ENCODE results near the gene LRFN5. TPM values are rescaled to one million over a fixed set of nuclear protein-coding genes. Genes with fewer than 3 reads are reported as not detected.

LRFN5 gene
- polyA plus RNA-seq, 1 of the 3 experiments (the other 2 are of a cell fraction), result not detected

DNA sequence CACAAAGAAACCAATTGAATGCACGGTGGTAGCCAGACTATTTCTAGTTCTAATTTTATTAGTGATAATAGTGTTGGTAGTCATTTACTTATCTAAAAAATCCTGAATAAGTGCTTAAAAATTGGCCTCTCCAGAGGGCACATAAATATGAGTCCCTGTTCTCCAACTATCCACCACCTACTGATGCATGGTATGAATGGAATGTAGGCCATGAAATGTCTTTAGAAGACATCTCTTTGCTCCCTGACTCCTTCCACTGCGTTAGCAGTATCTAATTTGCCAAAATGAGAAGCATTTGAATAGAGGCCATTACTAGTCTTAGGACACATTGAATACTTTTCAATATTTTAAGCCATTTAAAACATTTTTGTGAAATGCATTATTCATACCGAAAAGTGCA lies 261.7 kb downstream of the LRFN5 start:
- no peak overlapping the region for H2AFZ ChIP-seq (ENCODE audit: low read depth)
- no peak overlapping the region for H3K9ac ChIP-seq
- ChIA-PET POLR2A (no interaction called here), CTCF (no interaction called here)
- TF ChIP-seq SMC3 (IDR thresholded peaks at IDR 0.05; ENCODE audit: low read depth, low read length), result no peak
- TF ChIP-seq, protein P1, sequence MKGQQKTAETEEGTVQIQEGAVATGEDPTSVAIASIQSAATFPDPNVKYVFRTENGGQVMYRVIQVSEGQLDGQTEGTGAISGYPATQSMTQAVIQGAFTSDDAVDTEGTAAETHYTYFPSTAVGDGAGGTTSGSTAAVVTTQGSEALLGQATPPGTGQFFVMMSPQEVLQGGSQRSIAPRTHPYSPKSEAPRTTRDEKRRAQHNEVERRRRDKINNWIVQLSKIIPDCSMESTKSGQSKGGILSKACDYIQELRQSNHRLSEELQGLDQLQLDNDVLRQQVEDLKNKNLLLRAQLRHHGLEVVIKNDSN (IDR thresholded peaks at IDR 0.05; ENCODE audit: borderline replicate concordance, low read depth), result no peak
- no peak overlapping the region for H3K4me3 ChIP-seq (ENCODE audit: low read depth in 2 of 2, low read length in 1 of 2)
- H3K36me3 ChIP-seq (replicated peaks in 1 of 2; ENCODE audit: control insufficient read depth in 1 of 2, insufficient read depth in 2 of 2, low read length in 1 of 2), result no peaks in the 10 kb centered on the region
- WGBS (ENCODE audit: low lambda C conversion rate), result 6% methylated on average over 3 of the region's 3 CpGs
- H3K27me3 ChIP-seq (ENCODE audit: insufficient read depth), result no peaks in the 10 kb centered on the region
- H3K4me1 ChIP-seq (ENCODE audit: control insufficient read depth in 1 of 2, insufficient read depth in 2 of 2, low read depth in 1 of 2, low read length in 1 of 2), result no peaks in the 10 kb centered on the region; a peak in 1 of 4 replicates
- no peak overlapping the region for H3K4me2 ChIP-seq
- no peak overlapping the region for H3K27ac ChIP-seq (ENCODE audit: low read depth in 2 of 2, low read length in 1 of 2)
- no peak for DNase-seq
- no peaks in the 10 kb centered on the region for H3K79me2 ChIP-seq (ENCODE audit: insufficient read depth)
- H3K9me2 ChIP-seq, result no peaks in the 10 kb centered on the region
- no peaks in the 10 kb centered on the region for H3F3A ChIP-seq (replicated peaks; ENCODE audit: insufficient read depth)
- H3K9me3 ChIP-seq, result no peaks in the 10 kb centered on the region
- H4K20me1 ChIP-seq (ENCODE audit: insufficient read depth), result no peaks in the 10 kb centered on the region

DNA sequence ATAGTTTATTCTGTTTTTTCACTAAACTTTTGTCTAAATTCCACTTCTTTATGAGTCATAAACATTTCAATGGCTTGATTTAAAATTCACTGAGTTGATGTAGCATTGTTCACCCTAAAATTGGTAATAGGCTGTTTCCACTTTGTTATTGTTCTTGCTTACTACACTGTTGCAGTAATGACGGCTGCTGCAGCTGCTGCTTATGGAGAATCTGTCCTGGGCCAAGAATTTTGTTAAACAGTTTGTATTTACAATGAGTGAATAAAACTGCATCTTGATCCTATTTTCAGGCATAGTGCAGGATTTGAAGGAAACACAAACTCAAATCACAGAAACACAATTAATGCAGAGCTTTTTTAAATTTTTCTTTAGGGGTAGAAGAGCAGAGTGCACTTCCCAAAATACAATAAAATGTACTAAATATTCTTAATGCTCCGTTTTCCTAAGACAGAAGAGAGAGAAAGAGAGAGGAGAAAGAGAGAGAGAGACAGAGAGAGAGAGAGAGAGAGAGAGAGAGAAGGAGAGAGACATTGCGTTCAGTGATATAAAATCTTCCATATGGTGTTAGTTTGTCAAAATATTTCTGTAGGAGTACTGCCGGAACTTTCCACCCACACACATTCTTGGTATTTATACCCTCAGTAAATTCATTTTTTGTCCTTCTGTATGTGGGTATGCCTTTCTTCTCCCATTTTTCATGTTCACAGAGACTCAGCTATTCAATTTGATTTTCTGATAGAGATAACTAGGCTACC lies 266.4 kb downstream of the LRFN5 start:
- no peaks in the 10 kb centered on the region for H3K9me3 ChIP-seq
- no peaks in the 10 kb centered on the region for H3K36me3 ChIP-seq (replicated peaks in 1 of 2; ENCODE audit: control insufficient read depth in 1 of 2, insufficient read depth in 2 of 2, low read length in 1 of 2)
- TF ChIP-seq POLR2AphosphoS5 (IDR thresholded peaks at IDR 0.05; ENCODE audit: low read depth, low read length) (no peak), GATA2 (CRISPR knock-in tag; IDR thresholded peaks at IDR 0.05) (no peak), RCOR1 (IDR thresholded peaks at IDR 0.05; ENCODE audit: low read length) (no peak), GABPA (IDR thresholded peaks at IDR 0.05; ENCODE audit: low read depth) (no peak), RXRA (IDR thresholded peaks at IDR 0.05; ENCODE audit: borderline replicate concordance, low read depth) (no peak), CHD2 (IDR thresholded peaks at IDR 0.05; ENCODE audit: low read length, partially characterized antibody) (no peak), RFX5 (IDR thresholded peaks at IDR 0.05; ENCODE audit: low read length) (no peak), MEF2A (IDR thresholded peaks at IDR 0.05; ENCODE audit: borderline replicate concordance, low read depth) (no peak), EZH2phosphoT487 (IDR thresholded peaks at IDR 0.05; ENCODE audit: borderline replicate concordance, low read depth) (no peak), MXI1 (IDR thresholded peaks at IDR 0.05; ENCODE audit: low read depth, low read length) (no peak), EP300 (IDR thresholded peaks at IDR 0.05; ENCODE audit: borderline replicate concordance in 1 of 2, low read depth in 1 of 2, low read length in 1 of 2) (no peak), SIN3A (IDR thresholded peaks at IDR 0.05; ENCODE audit: borderline replicate concordance, low read depth, low read length) (no peak), ELF1 (IDR thresholded peaks at IDR 0.05) (no peak), YY1 (IDR thresholded peaks at IDR 0.05; ENCODE audit: low read depth) (no peak)
- TF ChIP-seq, protein P1 (IDR thresholded peaks at IDR 0.05; ENCODE audit: borderline replicate concordance, low read depth), result no peak
- WGBS (ENCODE audit: low lambda C conversion rate), result 4% methylated on average over 4 of the region's 4 CpGs
- POLR2A ChIA-PET, result no interaction called here
- no peak overlapping the region for H3K27ac ChIP-seq (ENCODE audit: low read depth in 2 of 2, low read length in 1 of 2)
- CTCF ChIA-PET, result no interaction called here
- H3K79me2 ChIP-seq (ENCODE audit: insufficient read depth), result no peaks in the 10 kb centered on the region
- H3K9ac ChIP-seq, result no peak overlapping the region
- H4K20me1 ChIP-seq (ENCODE audit: insufficient read depth), result no peaks in the 10 kb centered on the region
- H3K27me3 ChIP-seq (ENCODE audit: insufficient read depth), result no peaks in the 10 kb centered on the region
- H3K4me3 ChIP-seq (ENCODE audit: low read depth in 2 of 2, low read length in 1 of 2), result no peak overlapping the region
- no peaks in the 10 kb centered on the region for H3F3A ChIP-seq (replicated peaks; ENCODE audit: insufficient read depth)
- DNase-seq, result no peak
- no peak overlapping the region for H2AFZ ChIP-seq (ENCODE audit: low read depth)
- H3K4me2 ChIP-seq, result no peak overlapping the region
- H3K9me2 ChIP-seq, result no peaks in the 10 kb centered on the region
- peaks cover 0 to 5% of the 10 kb centered on the region in 2 experiments; a peak in 1 of 4 replicates for H3K4me1 ChIP-seq (ENCODE audit: control insufficient read depth in 1 of 2, insufficient read depth in 2 of 2, low read depth in 1 of 2, low read length in 1 of 2)

Data from SK-N-SH (cell line).